Upper lobe of left lung (tissue), 4 donors: Measurements from ENCODE around the gene SOCS1.

Experiments used
- EP300 ChIP-seq, 4 donors: sonication (generic); formaldehyde crosslinking; IDR thresholded peaks; one replicate each; pipeline ENCODE4 v1.5.1; 2017; ENCODE audit warnings: antibody characterized with exemption in 4 of 4, control low read depth in 2 of 4
- POLR2A ChIP-seq, 4 donors: fragments of 450-650 bp; IDR thresholded peaks; one replicate each; pipeline ENCODE4 v1.5.1; 2016 to 2017; ENCODE audit warnings: antibody characterized with exemption in 4 of 4, mild to moderate bottlenecking in 2 of 4
- TF ChIP-seq, protein P1 (sequence below), 6 experiments: fragments of 450-650 bp in 4 of 6; fragments of 200-600 bp in 2 of 6; sonication (generic) in 2 of 6; IDR thresholded peaks; one replicate each; pipeline ENCODE4 v1.5.1; 2016 to 2019; ENCODE audit warnings: antibody characterized with exemption in 6 of 6

DNA sequence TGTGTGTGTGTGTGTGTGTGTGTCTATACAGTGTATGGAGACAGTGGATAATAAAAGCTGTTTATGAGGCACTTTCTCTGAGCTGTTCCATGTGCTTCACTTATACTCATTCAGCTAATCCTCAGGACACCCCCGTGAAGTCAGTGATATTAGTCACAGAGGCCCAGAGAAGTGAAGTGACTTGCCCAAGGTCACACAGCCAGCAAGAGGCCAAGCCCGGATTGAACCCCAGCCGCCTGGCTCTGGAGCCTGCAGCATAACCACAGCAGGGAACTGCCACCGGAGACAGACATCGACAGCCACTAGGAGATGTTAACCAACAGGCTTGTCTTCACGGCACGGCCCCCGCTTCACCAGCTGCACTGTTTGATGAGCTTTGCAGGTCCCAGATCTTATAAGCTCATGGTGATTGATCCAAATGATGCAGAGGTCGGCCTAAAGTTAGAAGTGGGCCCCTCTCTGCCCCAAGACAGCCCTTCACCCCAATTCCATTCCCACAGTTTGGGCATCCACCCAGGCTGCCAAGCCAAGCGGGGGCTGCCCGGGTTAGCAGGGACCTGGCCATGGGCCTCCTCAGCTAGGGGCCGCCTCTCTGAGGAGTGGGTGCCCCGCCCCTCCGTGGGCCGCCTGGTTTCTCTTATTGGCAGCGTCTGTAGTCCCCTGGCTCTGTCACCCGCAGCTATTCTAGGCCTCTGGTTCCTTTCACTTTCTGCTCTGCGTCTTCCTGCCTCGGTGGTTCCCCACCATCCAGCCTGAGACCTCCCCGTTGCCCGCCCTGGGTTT is 30.9 kb downstream of the SOCS1 start:
- TF ChIP-seq, protein P1, sequence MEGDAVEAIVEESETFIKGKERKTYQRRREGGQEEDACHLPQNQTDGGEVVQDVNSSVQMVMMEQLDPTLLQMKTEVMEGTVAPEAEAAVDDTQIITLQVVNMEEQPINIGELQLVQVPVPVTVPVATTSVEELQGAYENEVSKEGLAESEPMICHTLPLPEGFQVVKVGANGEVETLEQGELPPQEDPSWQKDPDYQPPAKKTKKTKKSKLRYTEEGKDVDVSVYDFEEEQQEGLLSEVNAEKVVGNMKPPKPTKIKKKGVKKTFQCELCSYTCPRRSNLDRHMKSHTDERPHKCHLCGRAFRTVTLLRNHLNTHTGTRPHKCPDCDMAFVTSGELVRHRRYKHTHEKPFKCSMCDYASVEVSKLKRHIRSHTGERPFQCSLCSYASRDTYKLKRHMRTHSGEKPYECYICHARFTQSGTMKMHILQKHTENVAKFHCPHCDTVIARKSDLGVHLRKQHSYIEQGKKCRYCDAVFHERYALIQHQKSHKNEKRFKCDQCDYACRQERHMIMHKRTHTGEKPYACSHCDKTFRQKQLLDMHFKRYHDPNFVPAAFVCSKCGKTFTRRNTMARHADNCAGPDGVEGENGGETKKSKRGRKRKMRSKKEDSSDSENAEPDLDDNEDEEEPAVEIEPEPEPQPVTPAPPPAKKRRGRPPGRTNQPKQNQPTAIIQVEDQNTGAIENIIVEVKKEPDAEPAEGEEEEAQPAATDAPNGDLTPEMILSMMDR (IDR thresholded peaks at IDR 0.05): no peak
- no peak for TF ChIP-seq EP300 (IDR thresholded peaks at IDR 0.05)
- TF ChIP-seq POLR2A (IDR thresholded peaks at IDR 0.05): peak in 1 of 4 donors; percentile 48
